Gastrocnemius medialis (tissue), 4 donors: ENCODE data around the gene SERPINH1. TPM values are rescaled to one million over a fixed set of nuclear protein-coding genes. Genes with fewer than 3 reads are reported as not detected.

Experiments
- ATAC-seq, 2 donors: fragments of 150-250 bp; one replicate each; pipeline ENCODE4 v1.9.1; 2016
- DNase-seq, 2 donors: peaks; one replicate each; pipeline ENCODE4 v3.0.0-alpha.2; 2019
- H3K27ac ChIP-seq, 4 donors: fragments of 200-600 bp; sonication (generic); 1 replicate in 1 of 4; 2 replicates in 3 of 4; pipeline ENCODE4 v1.5.1; 2016 to 2018; ENCODE audit warnings: mild to moderate bottlenecking in 2 of 4, moderate library complexity in 1 of 4
- H3K27me3 ChIP-seq, 3 donors: fragments of 200-600 bp; sonication (generic) in 2 of 3; 1 replicate in 1 of 3; 2 replicates in 2 of 3; pipeline versions ENCODE4 v1.5.1 to v1.6.0; 2016 to 2019; ENCODE audit warnings: mild to moderate bottlenecking in 1 of 3, moderate library complexity in 1 of 3
- H3K36me3 ChIP-seq, 2 donors: fragments of 200-600 bp; sonication (generic) in 1 of 2; one replicate each; pipeline ENCODE4 v1.5.1; 2017 to 2018
- H3K4me1 ChIP-seq, 2 donors: fragments of 200-600 bp; sonication (generic) in 1 of 2; one replicate each; pipeline ENCODE4 v1.5.1; 2016 to 2017; ENCODE audit warnings: mild to moderate bottlenecking in 2 of 2
- H3K4me3 ChIP-seq, 4 donors: fragments of 200-600 bp; sonication (generic) in 3 of 4; 1 replicate in 1 of 4; 2 replicates in 3 of 4; pipeline ENCODE4 v1.5.1; 2016 to 2019; ENCODE audit warnings: mild to moderate bottlenecking in 2 of 4
- H3K9me3 ChIP-seq, 3 donors: fragments of 200-600 bp; sonication (generic) in 2 of 3; 1 replicate in 1 of 3; 2 replicates in 2 of 3; pipeline ENCODE4 v1.5.1; 2016 to 2019
- POLR2A ChIP-seq, 2 donors: fragments of 450-650 bp; IDR thresholded peaks; one replicate each; pipeline ENCODE4 v1.6.1; 2017; ENCODE audit warnings: antibody characterized with exemption in 2 of 2, mild to moderate bottlenecking in 2 of 2, moderate library complexity in 2 of 2
- in situ Hi-C, 4 donors: fragments of 200-750 bp; cut with MboI; loops; one replicate each; pipeline versions ENCODE4 v1.15.0 to v1.8.0; 2017; ENCODE audit warnings: low sequenced_read_pairs in 4 of 4
- intact Hi-C: fragments of 100-400 bp; cut with DNase I; formaldehyde crosslinking; loops from one replicate; pipeline ENCODE4 v1.15.1; 2023; ENCODE audit warnings: low total_unique reads
- total RNA-seq, 4 donors: library from RNA; depleted of rRNA; stranded (reverse); fragments of >200 nt; gene quantifications; one replicate each; pipeline versions ENCODE4 v1.1.0 to v1.2.3, GENCODE V29; 2016
- TF ChIP-seq, protein P1 (sequence below), 5 experiments: fragments of 450-650 bp in 3 of 5; fragments of 200-600 bp in 2 of 5; sonication (generic) in 2 of 5; IDR thresholded peaks in 4 of 5; conservative IDR thresholded peaks in 1 of 5; 1 replicate in 4 of 5; 2 replicates in 1 of 5; pipeline ENCODE4 v1.5.1; 2016 to 2019; ENCODE audit warnings: antibody characterized with exemption in 5 of 5, mild to moderate bottlenecking in 3 of 5, moderate library complexity in 3 of 5

Gene SERPINH1
- total RNA-seq, 4 donors from 2014 or later = 18.5 to 42.4 (median 34.8) TPM

DNA sequence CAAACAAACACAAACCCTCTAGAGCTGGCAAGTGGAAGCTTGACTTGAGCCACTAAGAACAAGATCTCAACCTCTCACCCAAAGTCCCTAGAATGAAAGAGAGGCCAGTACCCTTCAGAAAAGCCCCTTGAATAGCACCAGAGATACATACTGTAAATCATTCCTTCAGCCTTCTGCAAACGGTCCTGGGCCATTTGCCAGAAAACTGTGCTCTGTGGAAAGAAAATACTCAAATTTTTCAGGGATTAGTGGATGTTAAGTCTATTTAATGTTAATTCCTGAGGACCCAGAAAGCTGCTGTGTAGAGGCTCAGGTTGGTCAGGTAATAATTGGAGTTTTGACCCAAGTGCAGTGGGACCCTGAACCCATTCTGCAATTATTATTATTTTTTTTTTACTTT, 16.9 kb downstream of the SERPINH1 start:
- Histone ChIP-seq H3K4me1 (peaks cover 3 to 9% of the 10 kb centered on the region in 2 donors), H3K9me3 (no peaks in the 10 kb centered on the region), H3K27me3 (no peaks in the 10 kb centered on the region), H3K36me3 (no peaks in the 10 kb centered on the region), H3K4me3 (no peak overlapping the region), H3K27ac (no peak overlapping the region)
- TF ChIP-seq, protein P1, sequence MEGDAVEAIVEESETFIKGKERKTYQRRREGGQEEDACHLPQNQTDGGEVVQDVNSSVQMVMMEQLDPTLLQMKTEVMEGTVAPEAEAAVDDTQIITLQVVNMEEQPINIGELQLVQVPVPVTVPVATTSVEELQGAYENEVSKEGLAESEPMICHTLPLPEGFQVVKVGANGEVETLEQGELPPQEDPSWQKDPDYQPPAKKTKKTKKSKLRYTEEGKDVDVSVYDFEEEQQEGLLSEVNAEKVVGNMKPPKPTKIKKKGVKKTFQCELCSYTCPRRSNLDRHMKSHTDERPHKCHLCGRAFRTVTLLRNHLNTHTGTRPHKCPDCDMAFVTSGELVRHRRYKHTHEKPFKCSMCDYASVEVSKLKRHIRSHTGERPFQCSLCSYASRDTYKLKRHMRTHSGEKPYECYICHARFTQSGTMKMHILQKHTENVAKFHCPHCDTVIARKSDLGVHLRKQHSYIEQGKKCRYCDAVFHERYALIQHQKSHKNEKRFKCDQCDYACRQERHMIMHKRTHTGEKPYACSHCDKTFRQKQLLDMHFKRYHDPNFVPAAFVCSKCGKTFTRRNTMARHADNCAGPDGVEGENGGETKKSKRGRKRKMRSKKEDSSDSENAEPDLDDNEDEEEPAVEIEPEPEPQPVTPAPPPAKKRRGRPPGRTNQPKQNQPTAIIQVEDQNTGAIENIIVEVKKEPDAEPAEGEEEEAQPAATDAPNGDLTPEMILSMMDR (IDR thresholded peaks at IDR 0.05 in 4 of 5, conservative IDR thresholded peaks at IDR 0.05 in 1 of 5) = no peak
- no peak for TF ChIP-seq POLR2A (IDR thresholded peaks at IDR 0.05)
- no peak for DNase-seq
- intact Hi-C loops (no loop called here), in situ Hi-C loops (no loop called here)
- no peak for ATAC-seq

DNA sequence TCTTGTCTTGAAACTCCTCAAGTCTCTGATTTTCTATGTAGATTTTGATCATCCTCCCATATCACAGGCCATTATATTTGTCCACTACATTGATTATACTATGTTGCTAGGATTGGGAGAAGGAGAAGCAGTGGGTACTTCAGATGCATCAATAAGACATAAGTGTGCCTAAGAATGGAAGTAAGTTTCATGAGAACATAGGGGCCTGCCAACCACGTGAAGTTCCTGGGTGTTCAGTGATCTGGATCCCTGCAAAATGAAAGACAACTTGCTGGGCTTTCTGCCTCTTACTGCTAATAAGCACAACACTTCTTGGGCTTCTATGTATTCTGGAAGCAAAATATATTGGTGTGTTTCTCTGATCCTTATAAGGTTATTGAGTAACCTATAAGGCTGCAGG, 17.8 kb downstream of the SERPINH1 start:
- in situ Hi-C loops = loop anchor here in 2 of 4 donors (5.0 kb wide), 1 partner anchor 33 kb away; no protein-coding TSS in a partner anchor
- no peaks in the 10 kb centered on the region for H3K9me3 ChIP-seq
- intact Hi-C loops = no loop called here
- ATAC-seq (no peak), DNase-seq (no peak)
- no peaks in the 10 kb centered on the region for H3K36me3 ChIP-seq
- no peak overlapping the region for H3K4me3 ChIP-seq
- H3K4me1 ChIP-seq = peaks cover 6 to 13% of the 10 kb centered on the region in 2 donors
- no peak for TF ChIP-seq POLR2A (IDR thresholded peaks at IDR 0.05)
- TF ChIP-seq, protein P1 (IDR thresholded peaks at IDR 0.05 in 4 of 5, conservative IDR thresholded peaks at IDR 0.05 in 1 of 5) = no peak
- H3K27me3 ChIP-seq = no peaks in the 10 kb centered on the region
- H3K27ac ChIP-seq = no peak overlapping the region

DNA sequence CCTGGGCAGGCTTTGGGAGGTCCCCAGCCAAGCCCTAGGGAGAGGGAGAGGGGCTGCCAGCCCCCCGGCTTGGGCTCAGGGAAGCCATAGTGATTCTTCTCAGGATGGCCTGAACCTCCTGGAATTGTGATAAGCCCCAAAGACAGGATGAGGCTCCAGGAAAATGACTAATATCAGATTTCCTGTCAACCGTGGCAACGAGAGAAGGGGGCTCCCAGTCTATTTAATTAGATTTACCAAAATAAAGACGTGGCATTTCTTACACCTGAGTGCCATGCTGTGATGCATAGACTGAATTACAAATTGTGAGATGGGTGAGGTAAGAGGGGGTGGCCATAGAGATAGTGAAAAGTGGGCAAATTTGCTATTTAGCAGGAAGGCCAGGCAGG, 20.4 kb downstream of the SERPINH1 start:
- Histone ChIP-seq H3K4me1 (peaks cover 6 to 13% of the 10 kb centered on the region in 2 donors), H3K4me3 (peak overlapping the region; percentile 60 to 82 (median 75)), H3K36me3 (no peaks in the 10 kb centered on the region), H3K9me3 (no peaks in the 10 kb centered on the region), H3K27me3 (no peaks in the 10 kb centered on the region), H3K27ac (peak overlapping the region; percentile 78 to 87 (median 84))
- ATAC-seq (peak in 1 of 2 donors; percentile 5), DNase-seq (no peak)
- intact Hi-C loops (no loop called here), in situ Hi-C loops (loop anchor here in 2 of 4 donors (5.0 kb wide), 1 partner anchor 35 kb away; no protein-coding TSS in a partner anchor)
- TF ChIP-seq, protein P1 (IDR thresholded peaks at IDR 0.05 in 4 of 5, conservative IDR thresholded peaks at IDR 0.05 in 1 of 5) = no peak
- TF ChIP-seq POLR2A (IDR thresholded peaks at IDR 0.05) = no peak

DNA sequence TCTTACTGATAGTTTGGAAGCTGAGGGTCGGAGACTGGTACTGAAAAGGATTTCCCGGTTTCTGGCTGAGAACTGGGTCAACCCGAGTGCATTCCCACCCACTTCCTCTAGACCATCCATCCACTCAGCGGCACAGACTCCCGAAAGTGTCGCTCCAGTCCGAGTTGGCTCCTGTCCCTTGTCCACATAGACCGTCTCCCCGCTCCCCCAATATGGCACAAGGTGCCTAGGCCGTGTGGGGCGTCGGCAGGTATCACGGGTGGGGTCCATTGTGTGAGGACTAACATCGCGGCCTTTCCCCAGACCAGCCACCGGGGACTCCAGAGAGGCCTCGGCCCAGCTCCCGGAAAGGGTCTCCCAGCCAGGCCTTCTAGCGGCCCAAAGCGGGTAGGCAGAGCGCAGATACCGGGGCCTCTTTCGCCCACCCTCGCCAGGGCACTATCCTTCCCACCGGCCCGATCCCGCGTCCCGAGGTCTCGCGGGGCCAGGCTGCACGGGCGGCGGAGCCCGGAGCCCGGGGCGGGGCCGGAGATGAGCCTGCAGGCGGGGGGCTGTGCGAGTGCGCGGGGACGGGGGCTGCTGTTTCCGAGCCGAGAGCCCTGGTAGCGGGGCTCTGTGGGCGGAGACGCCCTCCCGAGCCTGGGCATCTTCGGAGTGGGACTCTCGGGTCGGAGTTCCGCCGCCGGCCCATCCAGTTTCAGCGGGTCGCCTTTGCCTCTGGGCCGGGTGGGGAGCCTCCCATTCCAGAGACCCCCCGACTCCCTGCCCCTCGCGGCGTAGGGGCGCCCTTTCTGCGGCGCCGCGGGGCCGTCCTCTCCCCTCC, 21.1 kb downstream of the SERPINH1 start:
- Histone ChIP-seq H3K9me3 (no peaks in the 10 kb centered on the region), H3K27ac (peak overlapping the region; percentile 78 to 87 (median 84)), H3K4me3 (peak overlapping the region; percentile 60 to 82 (median 75)), H3K36me3 (no peaks in the 10 kb centered on the region), H3K27me3 (no peaks in the 10 kb centered on the region), H3K4me1 (peaks cover 6 to 13% of the 10 kb centered on the region in 2 donors)
- peak in 1 of 2 donors; percentile 41 for TF ChIP-seq POLR2A (IDR thresholded peaks at IDR 0.05)
- TF ChIP-seq, protein P1 (IDR thresholded peaks at IDR 0.05 in 4 of 5, conservative IDR thresholded peaks at IDR 0.05 in 1 of 5) = peak in 3 of 5 experiments; percentile 16 to 47 (median 31)
- in situ Hi-C loops (loop anchor here in 2 of 4 donors (5.0 kb wide), 1 partner anchor 36 kb away; no protein-coding TSS in a partner anchor), intact Hi-C loops (no loop called here)
- ATAC-seq (peak; percentile 56 to 80), DNase-seq (peak in 1 of 2 donors; percentile 37)
